Muscle of leg (tissue), 11 donors: ENCODE measurements around the gene NRF1. TPM values are rescaled to one million over a fixed set of nuclear protein-coding genes. Genes with fewer than 3 reads are reported as not detected.

Experiments used
- DNase-seq: peaks from one replicate; pipeline ENCODE4 v3.0.0; 2013
- H3K27ac ChIP-seq: one replicate; pipeline ENCODE4 v1.5.1; 2013; ENCODE audit warnings: mild to moderate bottlenecking, low read length, control low read depth
- H3K27me3 ChIP-seq: one replicate; pipeline ENCODE4 v1.6.1; 2013; ENCODE audit warnings: low read length; ENCODE audit not compliant: control insufficient read depth, insufficient read depth
- H3K36me3 ChIP-seq: one replicate; pipeline ENCODE4 v1.6.1; 2013; ENCODE audit warnings: low read length; ENCODE audit not compliant: control insufficient read depth, insufficient read depth
- H3K4me1 ChIP-seq: one replicate; pipeline ENCODE4 v1.6.1; 2013; ENCODE audit warnings: low read length; ENCODE audit not compliant: control insufficient read depth, insufficient read depth
- H3K4me3 ChIP-seq: one replicate; pipeline ENCODE4 v1.5.1; 2013; ENCODE audit warnings: low read length, control low read depth
- H3K9me3 ChIP-seq: replicated peaks from 2 replicates; pipeline ENCODE4 v1.6.1; 2013; ENCODE audit warnings: low read depth, low read length; ENCODE audit not compliant: control insufficient read depth
- WGBS: methylation state at CpG from one replicate; pipeline ENCODE4 v1.1.5; 2013; ENCODE audit warnings: missing lambda C conversion rate; ENCODE audit not compliant: insufficient coverage; 5-methylcytosine and 5-hydroxymethylcytosine counted together
- polyA plus RNA-seq, 8 donors: library from polyadenylated mRNA; unstranded; fragments of 120-200 nt; gene quantifications; one replicate each; pipeline versions ENCODE4 v1.2.1 to v1.2.3, GENCODE V29; 2013; ENCODE audit warnings: inconsistent platforms in 1 of 8, low replicate concordance in 1 of 8; ENCODE audit not compliant: insufficient read length in 8 of 8, insufficient read depth in 1 of 8
- total RNA-seq: library from RNA; stranded (reverse); fragments of 120-200 nt; gene quantifications from one replicate; pipeline ENCODE4 v1.2.4, GENCODE V29; 2013

Gene NRF1
- total and polyA plus RNA-seq, 9 donors: 10.0 to 15.3 (median 12.5) TPM

DNA sequence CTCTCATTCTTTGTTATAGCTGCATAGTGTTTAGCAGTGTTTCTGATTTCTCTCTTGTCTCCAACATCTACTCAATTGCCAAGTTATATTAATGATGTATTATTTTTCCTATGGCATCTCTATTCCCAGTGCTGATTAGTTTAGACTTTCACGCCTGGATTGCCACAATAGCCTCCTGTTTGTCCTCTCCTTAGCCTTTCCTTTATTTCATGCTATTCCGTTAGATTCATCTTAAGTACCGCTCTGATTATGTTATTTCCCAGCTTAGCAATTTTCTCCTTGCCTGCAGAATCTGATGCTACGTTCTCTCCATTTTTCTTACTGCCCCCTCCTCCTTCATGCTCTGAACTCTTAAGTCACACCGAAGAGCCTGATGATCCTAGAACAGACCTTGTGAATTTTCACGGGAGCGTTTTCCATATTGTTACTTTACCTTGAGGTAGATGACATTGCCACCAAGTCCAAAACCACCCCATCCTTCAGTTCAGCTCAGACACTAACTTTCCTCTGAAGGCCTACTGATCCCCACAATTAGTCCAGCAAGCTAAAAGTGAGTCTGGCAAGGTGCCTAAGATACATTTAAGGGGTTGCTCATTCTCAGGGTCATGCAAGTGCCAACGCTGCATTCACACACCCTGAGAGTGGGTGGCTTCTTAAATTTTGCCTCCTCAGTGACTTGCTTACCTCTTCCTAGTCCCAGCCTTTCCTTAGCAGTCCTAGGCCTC, 6.6 kb upstream of the NRF1 start:
- no peaks in the 10 kb centered on the region for H3K4me1 ChIP-seq
- peaks cover 18% of the 10 kb centered on the region for H3K36me3 ChIP-seq
- H3K27ac ChIP-seq: no peak overlapping the region
- WGBS: 73% methylated on average over 7 of the region's 8 CpGs
- H3K4me3 ChIP-seq: no peak overlapping the region
- no peak for DNase-seq
- no peaks in the 10 kb centered on the region for H3K27me3 ChIP-seq
- H3K9me3 ChIP-seq: no peaks in the 10 kb centered on the region

DNA sequence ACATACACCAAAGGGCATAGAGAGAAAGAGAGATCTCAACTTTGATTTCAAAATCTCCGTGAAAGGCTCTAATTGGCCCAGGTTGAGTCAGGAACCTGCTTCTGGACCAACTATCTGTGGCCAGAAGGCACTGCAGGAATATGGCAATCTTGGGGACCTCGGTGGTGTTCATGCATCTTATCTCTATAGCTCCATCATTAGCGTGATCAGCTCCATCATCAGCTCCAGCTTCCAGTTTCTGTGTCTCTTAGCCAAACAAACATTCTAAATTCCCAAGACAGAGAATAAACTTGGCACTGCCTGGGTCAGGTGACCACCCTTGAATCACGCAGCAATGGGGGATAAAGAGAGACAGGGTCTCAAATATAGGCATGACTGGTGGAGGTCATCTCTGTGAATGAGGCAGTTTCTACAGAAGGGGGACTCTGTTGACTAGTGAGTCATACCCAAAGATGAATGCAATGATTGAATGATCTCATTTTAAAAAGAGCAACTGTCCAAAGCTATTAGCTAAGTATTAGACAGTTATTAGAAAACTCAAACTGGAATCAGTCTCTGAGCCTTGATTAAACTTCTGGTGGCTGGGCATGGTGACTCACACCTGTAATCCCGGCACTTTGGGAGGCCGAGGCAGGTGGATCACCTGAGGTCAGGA, 5.4 kb upstream of the NRF1 start:
- H3K4me1 ChIP-seq: peaks cover 6% of the 10 kb centered on the region
- H3K27ac ChIP-seq: no peak overlapping the region
- H3K4me3 ChIP-seq: no peak overlapping the region
- H3K9me3 ChIP-seq: no peaks in the 10 kb centered on the region
- 92% methylated on average over 4 of the region's 6 CpGs for WGBS
- DNase-seq: no peak
- no peaks in the 10 kb centered on the region for H3K27me3 ChIP-seq
- peaks cover 21% of the 10 kb centered on the region for H3K36me3 ChIP-seq

DNA sequence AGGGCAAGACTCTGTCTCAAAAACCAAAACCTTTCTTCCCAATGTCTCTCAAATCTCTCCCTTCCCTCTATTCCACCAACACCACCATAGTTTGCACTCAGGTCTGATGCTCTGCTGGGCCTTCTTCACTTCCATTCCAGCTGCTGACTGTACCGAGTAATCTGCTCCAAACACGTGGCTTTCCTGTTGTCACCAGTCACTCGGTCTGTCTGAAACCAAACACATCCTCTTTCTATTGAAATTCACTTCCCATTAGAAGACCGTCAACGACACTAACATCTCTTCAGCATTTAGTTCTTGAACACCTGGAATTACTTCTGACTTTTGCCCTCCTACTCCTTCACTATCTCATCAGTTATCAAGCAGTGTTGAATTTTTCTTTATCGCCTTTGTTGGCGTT, 4.7 kb upstream of the NRF1 start:
- peaks cover 21% of the 10 kb centered on the region for H3K36me3 ChIP-seq
- H3K4me3 ChIP-seq: no peak overlapping the region
- H3K9me3 ChIP-seq: no peaks in the 10 kb centered on the region
- peaks cover 6% of the 10 kb centered on the region for H3K4me1 ChIP-seq
- H3K27ac ChIP-seq: no peak overlapping the region
- peak; percentile 63 for DNase-seq
- no peaks in the 10 kb centered on the region for H3K27me3 ChIP-seq
- WGBS: 69% methylated on average over 5 of the region's 7 CpGs

DNA sequence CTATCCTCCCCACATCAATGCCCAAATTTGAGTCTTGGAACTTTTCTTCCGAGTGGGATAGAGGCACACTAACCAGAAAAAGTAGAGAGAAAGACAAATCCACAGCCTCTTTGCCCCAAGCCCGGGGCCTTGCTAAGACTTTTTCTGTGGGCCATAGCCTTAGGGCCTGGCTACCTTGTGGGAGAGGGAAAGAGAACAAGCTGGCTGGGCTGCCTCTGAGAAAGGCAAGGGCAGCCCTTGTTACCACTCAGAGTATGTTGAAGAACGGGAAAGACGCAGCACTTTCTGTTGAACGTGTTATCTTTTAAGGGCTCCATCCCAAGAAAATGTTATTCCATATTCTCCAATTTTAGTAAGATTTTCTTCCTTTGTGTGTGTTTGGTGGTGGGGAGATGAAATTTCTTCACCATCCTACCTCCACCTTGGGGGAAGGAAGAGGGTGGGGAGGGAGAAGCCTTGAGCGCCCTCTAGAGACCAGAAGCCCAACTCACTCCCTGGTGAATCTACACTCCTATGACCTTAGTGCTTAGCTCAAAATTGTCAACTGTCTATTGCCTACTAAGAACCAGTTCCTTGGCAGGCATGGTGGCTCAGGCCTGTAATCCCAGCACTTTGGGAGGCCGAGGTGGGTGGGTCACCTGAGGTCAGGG, 3.9 kb upstream of the NRF1 start:
- WGBS: 80% methylated on average over 2 of the region's 7 CpGs
- no peak for DNase-seq
- peaks cover 7% of the 10 kb centered on the region for H3K4me1 ChIP-seq
- no peaks in the 10 kb centered on the region for H3K27me3 ChIP-seq
- no peaks in the 10 kb centered on the region for H3K9me3 ChIP-seq
- H3K36me3 ChIP-seq: peaks cover 21% of the 10 kb centered on the region
- H3K27ac ChIP-seq: no peak overlapping the region
- no peak overlapping the region for H3K4me3 ChIP-seq

DNA sequence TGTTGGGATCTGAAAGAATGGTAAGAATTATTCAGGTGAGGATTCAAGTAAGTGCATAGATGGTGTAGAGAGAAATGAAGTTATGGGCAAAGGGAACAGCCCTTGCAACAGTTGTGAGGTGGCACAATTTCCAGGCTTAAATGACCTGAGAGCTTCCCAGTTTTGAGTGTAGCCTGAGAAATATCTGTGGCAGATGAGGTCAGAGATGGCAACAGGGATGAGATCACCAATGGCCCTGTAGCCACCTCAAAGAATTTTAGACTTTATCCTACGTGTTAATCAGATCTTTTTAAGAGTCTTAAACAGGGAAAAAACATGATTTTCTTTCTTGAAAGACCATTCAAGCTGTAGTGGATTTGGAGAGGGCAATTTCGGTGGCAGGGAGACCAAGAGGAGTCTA, 1.9 kb upstream of the NRF1 start:
- WGBS: 94% methylated on average over 2 of the region's 2 CpGs

DNA sequence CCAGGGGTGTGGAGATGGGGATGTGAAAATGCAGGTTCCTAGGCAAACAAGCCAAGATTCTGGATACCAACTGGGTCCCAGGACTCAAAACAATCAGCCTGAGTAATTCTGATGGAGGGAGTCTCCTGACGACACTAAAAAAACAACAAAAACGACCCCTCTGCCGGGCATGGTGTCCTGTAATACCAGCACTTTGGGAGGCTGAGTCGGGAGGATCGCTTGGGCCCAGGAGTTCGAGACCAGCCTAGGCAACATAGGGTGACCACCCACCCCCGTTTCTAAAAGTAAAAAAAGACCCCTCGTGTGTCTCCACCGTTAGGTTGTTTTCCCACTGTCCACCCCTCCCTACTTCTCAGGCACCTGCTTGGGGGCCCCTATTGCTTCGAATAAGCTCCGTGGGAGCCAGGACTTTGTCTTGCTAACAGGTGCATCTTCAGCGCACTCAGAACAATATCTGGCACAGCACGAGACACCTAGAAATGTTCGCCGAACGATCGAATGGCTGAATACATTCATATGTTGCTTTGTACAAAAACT, 743 bp upstream of the NRF1 start:
- H3K36me3 ChIP-seq: peaks cover 21% of the 10 kb centered on the region
- H3K4me1 ChIP-seq: peaks cover 13% of the 10 kb centered on the region
- H3K27me3 ChIP-seq: no peaks in the 10 kb centered on the region
- H3K4me3 ChIP-seq: peak overlapping the region; percentile 65
- no peaks in the 10 kb centered on the region for H3K9me3 ChIP-seq
- WGBS: 13% methylated on average over 12 of the region's 17 CpGs
- peak; percentile 44 for DNase-seq
- H3K27ac ChIP-seq: peak overlapping the region; percentile 97

More for the DNA sequence above, 1.9 kb upstream of the NRF1 start:
- Histone ChIP-seq H3K9me3 (no peaks in the 10 kb centered on the region), H3K27ac (no peak overlapping the region), H3K4me1 (peaks cover 13% of the 10 kb centered on the region), H3K27me3 (no peaks in the 10 kb centered on the region), H3K4me3 (no peak overlapping the region), H3K36me3 (peaks cover 21% of the 10 kb centered on the region)
- DNase-seq: no peak

DNA sequence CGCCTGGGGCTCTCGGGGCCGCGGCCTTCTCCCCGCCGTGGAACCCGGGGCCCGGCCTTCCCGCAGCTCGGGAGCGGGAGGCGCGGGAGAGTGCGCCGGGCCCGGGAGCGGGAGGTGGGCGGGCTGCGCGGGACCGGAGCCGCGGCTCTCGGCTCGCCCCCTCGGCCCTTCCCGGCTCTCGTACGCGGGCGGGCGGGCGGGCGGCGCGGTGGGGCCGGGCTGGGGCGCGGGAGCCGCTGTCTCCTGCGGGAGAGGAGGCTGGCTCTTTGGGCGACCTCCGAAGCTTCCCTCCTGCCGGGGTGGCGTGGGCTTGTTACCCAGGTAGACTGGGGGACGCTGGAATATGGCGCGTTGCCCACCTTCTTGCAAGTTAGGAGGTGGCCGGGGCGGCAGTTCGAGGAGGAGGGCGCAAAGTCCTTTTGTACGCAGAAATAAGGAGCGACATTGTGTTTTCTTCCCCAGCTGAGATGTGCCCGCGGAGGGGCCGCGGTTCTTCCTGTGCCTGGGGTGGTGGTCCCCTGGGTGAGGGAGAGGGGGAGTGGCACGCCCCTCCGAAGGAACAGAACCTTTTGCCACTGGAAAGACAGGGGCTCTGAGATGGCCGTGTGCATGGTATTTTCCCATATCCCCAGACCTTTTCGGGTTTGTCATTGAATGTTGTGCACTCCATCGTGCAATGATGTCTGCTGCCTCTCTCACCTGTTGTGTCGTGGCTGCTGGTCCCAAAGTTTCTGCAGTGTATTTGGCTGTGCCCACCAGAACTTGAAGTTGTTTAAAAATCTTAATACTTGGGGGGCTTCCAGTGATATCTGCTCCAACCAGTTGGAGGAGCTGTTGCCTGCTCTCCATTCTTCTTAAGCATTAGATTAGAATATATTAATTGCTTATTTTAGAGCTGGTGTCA, 844 bp downstream of the NRF1 start:
- WGBS: under 1% methylated on average over 55 of the region's 64 CpGs
- Histone ChIP-seq H3K27me3 (no peaks in the 10 kb centered on the region), H3K4me1 (peaks cover 13% of the 10 kb centered on the region), H3K4me3 (peak overlapping the region; percentile 65), H3K9me3 (no peaks in the 10 kb centered on the region), H3K27ac (peak overlapping the region; percentile 93), H3K36me3 (peaks cover 20% of the 10 kb centered on the region)
- peak; percentile 71 for DNase-seq

DNA sequence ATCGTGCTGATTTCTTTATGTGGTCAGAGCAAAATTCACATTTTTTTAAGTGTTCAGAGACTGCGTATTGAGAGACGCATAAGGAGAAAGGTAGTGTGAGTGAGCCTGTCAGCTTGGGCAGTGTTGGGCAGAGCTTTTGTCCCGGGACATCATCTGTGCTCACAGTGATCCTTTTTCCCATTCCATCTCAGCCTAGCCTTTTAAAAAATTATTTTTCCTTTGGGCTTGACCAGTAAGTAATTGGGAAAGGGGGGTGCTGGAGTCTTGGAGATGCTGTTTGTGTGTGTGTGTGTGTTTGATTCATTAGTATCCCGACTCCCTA, 1.5 kb downstream of the NRF1 start:
- Histone ChIP-seq H3K4me3 (peak overlapping the region; percentile 65), H3K9me3 (no peaks in the 10 kb centered on the region), H3K4me1 (peaks cover 13% of the 10 kb centered on the region), H3K27ac (peak overlapping the region; percentile 93), H3K36me3 (peaks cover 15% of the 10 kb centered on the region), H3K27me3 (no peaks in the 10 kb centered on the region)
- DNase-seq: no peak
- no CpG with 5 or more reads among the region's 5 CpGs for WGBS

DNA sequence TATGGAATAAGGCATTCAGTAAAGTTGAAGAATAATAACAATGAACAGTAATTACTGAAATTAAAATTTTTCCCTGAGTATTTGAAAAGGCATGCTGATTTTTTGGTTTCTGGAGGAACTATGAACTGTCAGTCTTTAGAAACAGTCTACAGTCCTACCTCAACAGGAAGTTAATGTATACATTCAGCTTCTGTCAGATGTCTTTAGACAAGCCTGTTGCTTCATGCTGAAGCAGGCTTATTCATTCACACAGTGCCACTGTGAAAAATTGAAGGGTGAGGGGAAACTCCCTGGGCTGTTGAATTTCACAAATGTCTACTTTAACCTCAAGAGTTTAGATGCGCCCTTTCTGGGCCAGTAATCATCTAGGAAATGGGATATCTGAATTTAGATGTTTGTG, 3.5 kb downstream of the NRF1 start:
- no CpG with 5 or more reads among the region's 1 CpG for WGBS
- Histone ChIP-seq H3K27me3 (no peaks in the 10 kb centered on the region), H3K9me3 (no peaks in the 10 kb centered on the region), H3K4me1 (peaks cover 13% of the 10 kb centered on the region), H3K36me3 (peaks cover 2% of the 10 kb centered on the region), H3K4me3 (no peak overlapping the region), H3K27ac (no peak overlapping the region)
- peak; percentile 31 for DNase-seq
